Measurements from ENCODE around the gene NDUFB1. TPM values are rescaled to one million over a fixed set of nuclear protein-coding genes. Genes with fewer than 3 reads are reported as not detected.
A peak's percentile ranks its signal among the peaks of the same experiment; 100 is the strongest.

Gene NDUFB1
- total and polyA plus RNA-seq, 10 donors, result 67.2 to 582 (median 192) TPM

DNA sequence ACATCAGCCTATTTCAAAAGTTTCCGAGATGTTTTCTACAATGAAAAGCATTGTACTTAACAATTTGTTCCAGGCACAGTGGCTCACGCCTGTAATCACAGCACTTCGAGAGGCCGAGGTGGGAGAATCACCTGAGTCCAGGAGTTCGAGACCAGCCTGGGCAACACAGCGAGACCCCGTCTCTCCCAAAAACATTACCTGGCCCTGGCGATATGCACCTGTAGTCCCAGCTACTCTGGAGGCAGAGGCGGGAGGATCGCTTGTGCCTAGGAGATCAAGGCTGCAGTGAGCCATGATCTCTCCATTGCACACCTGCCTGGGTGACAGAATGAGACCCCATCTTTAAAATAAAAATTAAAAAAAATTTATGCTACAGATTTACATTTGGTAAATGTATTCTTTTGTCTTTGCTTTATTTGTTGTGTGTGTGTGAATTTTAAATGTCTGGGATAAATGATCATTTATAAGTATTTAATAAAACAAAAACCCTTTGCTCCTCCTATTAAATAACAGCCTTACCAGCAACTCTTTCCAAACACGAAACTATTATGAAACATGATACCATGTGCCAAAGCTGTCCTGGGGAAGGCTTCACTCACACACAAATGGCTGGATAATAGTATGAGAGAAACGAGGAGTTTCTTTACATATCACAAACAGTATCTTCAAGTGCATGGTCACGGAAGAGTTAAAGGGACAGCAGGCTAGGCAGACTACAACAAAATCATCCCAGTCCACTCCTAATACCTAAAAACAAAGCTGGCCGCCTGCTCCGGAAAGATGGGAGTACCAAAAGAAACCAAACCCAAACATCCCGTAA, 16.2 kb downstream of the NDUFB1 start:
- H3K27ac ChIP-seq, result peak overlapping the region; percentile 73 to 99 (median 96)
- intact Hi-C loops (cut with DNase I; ENCODE audit: low total_unique reads), result loop anchor here (5.0 kb wide), 1 partner anchor 68 kb away; no protein-coding TSS in a partner anchor
- H3K27me3 ChIP-seq (replicated peaks in 1 of 7), result no peaks in the 10 kb centered on the region
- H3K9me3 ChIP-seq, result no peaks in the 10 kb centered on the region
- peaks cover 26 to 83% (median 60%) of the 10 kb centered on the region in 6 donors for H3K4me1 ChIP-seq
- TF ChIP-seq CTCF (IDR thresholded peaks at IDR 0.05 in 8 of 11, conservative IDR thresholded peaks at IDR 0.05 in 3 of 11), result no peak
- no peak for TF ChIP-seq POLR2AphosphoS5 (IDR thresholded peaks at IDR 0.05)
- no peak for TF ChIP-seq POLR2A (IDR thresholded peaks at IDR 0.05)
- no peak for DNase-seq
- WGBS, 5 donors, result 52 to 59% (median 57%) methylated on average over 16 of the region's 16 CpGs
- peak overlapping the region; percentile 81 to 98 (median 95) for H3K4me3 ChIP-seq
- no peaks in the 10 kb centered on the region for H3K36me3 ChIP-seq

- H3K4me3 ChIP-seq, result no peak overlapping the region
- intact Hi-C loops (cut with DNase I; ENCODE audit: low total_unique reads), result no loop called here
- 76 to 87% (median 78%) methylated on average over 7 of the region's 7 CpGs for WGBS, 5 donors
- TF ChIP-seq CTCF (IDR thresholded peaks at IDR 0.05 in 8 of 11, conservative IDR thresholded peaks at IDR 0.05 in 3 of 11) (no peak), POLR2A (IDR thresholded peaks at IDR 0.05) (no peak), POLR2AphosphoS5 (IDR thresholded peaks at IDR 0.05) (no peak)
- no peaks in the 10 kb centered on the region for H3K27me3 ChIP-seq (replicated peaks in 1 of 7)
- no peaks in the 10 kb centered on the region for H3K9me3 ChIP-seq
- H3K27ac ChIP-seq, result no peak overlapping the region
- DNase-seq, result no peak
- H3K36me3 ChIP-seq, result no peaks in the 10 kb centered on the region
- H3K4me1 ChIP-seq, result peaks cover 26 to 87% (median 54%) of the 10 kb centered on the region in 6 donors
These were observed 18.0 kb downstream of the NDUFB1 start for GRCh38 chr14:92103363-92103989.

DNA sequence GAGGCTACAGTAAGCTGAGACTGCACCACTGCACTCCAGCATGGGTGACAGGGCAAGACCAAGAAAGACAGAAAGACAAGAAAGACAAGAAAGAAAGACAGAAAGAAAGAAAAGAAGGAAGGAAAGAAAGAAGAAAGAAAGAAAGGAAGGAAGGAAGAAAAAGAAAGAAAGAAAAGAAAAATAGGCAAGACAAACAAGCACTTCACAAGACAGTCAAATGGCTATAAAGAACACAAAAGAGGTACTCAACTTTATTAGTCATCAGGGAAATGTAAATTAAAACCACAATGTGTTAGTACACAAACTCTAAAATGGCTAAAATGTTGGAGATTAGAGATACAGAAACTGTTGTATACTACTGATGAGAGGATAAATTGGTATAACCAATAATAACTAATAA, 21.7 kb downstream of the NDUFB1 start:
- TF ChIP-seq CTCF (IDR thresholded peaks at IDR 0.05 in 8 of 11, conservative IDR thresholded peaks at IDR 0.05 in 3 of 11), result no peak
- TF ChIP-seq POLR2A (IDR thresholded peaks at IDR 0.05), result no peak
- no peak for TF ChIP-seq POLR2AphosphoS5 (IDR thresholded peaks at IDR 0.05)
- H3K9me3 ChIP-seq, result no peaks in the 10 kb centered on the region
- intact Hi-C loops (cut with DNase I; ENCODE audit: low total_unique reads), result no loop called here

GRCh38 chr14:92093320-92093719, 28.2 kb downstream of the NDUFB1 start:
- intact Hi-C loops (cut with DNase I; ENCODE audit: low total_unique reads), result no loop called here
- no peak overlapping the region for H3K4me3 ChIP-seq
- H3K36me3 ChIP-seq, result peaks cover 0 to 82% (median 49%) of the 10 kb centered on the region in 6 donors
- DNase-seq, result no peak
- no peaks in the 10 kb centered on the region for H3K27me3 ChIP-seq (replicated peaks in 1 of 7)
- TF ChIP-seq POLR2A (IDR thresholded peaks at IDR 0.05) (no peak), POLR2AphosphoS5 (IDR thresholded peaks at IDR 0.05) (no peak), CTCF (IDR thresholded peaks at IDR 0.05 in 8 of 11, conservative IDR thresholded peaks at IDR 0.05 in 3 of 11) (peak in 1 of 11 experiments; percentile 12)
- 42 to 63% (median 55%) methylated on average over 1 of the region's 1 CpG for WGBS, 5 donors
- no peak overlapping the region for H3K27ac ChIP-seq
- no peaks in the 10 kb centered on the region for H3K9me3 ChIP-seq
- peaks cover 0 to 3% (median 0%) of the 10 kb centered on the region in 6 donors for H3K4me1 ChIP-seq

More for the DNA sequence above, 21.7 kb downstream of the NDUFB1 start:
- peaks cover 11 to 61% (median 31%) of the 10 kb centered on the region in 6 donors for H3K4me1 ChIP-seq
- DNase-seq, result no peak
- no peak overlapping the region for H3K27ac ChIP-seq
- no peak overlapping the region for H3K4me3 ChIP-seq
- H3K36me3 ChIP-seq, result peaks cover 0 to 19% (median 16%) of the 10 kb centered on the region in 6 donors
- H3K27me3 ChIP-seq (replicated peaks in 1 of 7), result no peaks in the 10 kb centered on the region
